Right atrium auricular region (tissue), 2 donors: ENCODE results near the gene GPR31. TPM values are rescaled to one million over a fixed set of nuclear protein-coding genes. Genes with fewer than 3 reads are reported as not detected.
"Not testable (repeated sequence)": the region's sequence is repeated elsewhere in the genome, so short reads cannot be mapped to it uniquely, and the experiment has no call there.

ENCODE experiments used
- DNase-seq: peaks from one replicate; pipeline ENCODE4 v3.0.0-alpha.2; 2019; ENCODE audit warnings: low spot score
- H3K27ac ChIP-seq, 2 donors: fragments of 200-600 bp; sonication (generic); 1 replicate in 1 of 2; 2 replicates in 1 of 2; pipeline ENCODE4 v1.5.1; 2016 to 2019
- H3K27me3 ChIP-seq, 2 donors: fragments of 200-600 bp; sonication (generic); one replicate each; pipeline versions ENCODE4 v1.5.1 to v1.6.0; 2017 to 2019
- H3K36me3 ChIP-seq: fragments of 200-600 bp; sonication (generic); one replicate; pipeline ENCODE4 v1.5.1; 2016
- H3K4me1 ChIP-seq, 2 donors: fragments of 200-600 bp; sonication (generic); one replicate each; pipeline versions ENCODE4 v1.5.1 to v1.6.0; 2017 to 2019
- H3K4me3 ChIP-seq, 2 donors: fragments of 200-600 bp; sonication (generic); 1 replicate in 1 of 2; 2 replicates in 1 of 2; pipeline ENCODE4 v1.5.1; 2017 to 2019; ENCODE audit warnings: mild to moderate bottlenecking in 1 of 2, moderate library complexity in 1 of 2
- H3K9me3 ChIP-seq, 2 donors: fragments of 200-600 bp; sonication (generic); one replicate each; pipeline ENCODE4 v1.5.1; 2019
- total RNA-seq, 2 donors: library from RNA; depleted of rRNA; stranded (reverse); fragments of >200 nt; gene quantifications; one replicate each; pipeline ENCODE4 v1.1.0, GENCODE V29; 2016
- TF ChIP-seq, protein P1 (sequence below), 2 donors: fragments of 200-600 bp; sonication (generic); IDR thresholded peaks; one replicate each; pipeline ENCODE4 v1.5.1; 2019; ENCODE audit warnings: antibody characterized with exemption in 2 of 2

GPR31 gene, protein sequence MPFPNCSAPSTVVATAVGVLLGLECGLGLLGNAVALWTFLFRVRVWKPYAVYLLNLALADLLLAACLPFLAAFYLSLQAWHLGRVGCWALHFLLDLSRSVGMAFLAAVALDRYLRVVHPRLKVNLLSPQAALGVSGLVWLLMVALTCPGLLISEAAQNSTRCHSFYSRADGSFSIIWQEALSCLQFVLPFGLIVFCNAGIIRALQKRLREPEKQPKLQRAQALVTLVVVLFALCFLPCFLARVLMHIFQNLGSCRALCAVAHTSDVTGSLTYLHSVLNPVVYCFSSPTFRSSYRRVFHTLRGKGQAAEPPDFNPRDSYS
- not detected for total RNA-seq

DNA sequence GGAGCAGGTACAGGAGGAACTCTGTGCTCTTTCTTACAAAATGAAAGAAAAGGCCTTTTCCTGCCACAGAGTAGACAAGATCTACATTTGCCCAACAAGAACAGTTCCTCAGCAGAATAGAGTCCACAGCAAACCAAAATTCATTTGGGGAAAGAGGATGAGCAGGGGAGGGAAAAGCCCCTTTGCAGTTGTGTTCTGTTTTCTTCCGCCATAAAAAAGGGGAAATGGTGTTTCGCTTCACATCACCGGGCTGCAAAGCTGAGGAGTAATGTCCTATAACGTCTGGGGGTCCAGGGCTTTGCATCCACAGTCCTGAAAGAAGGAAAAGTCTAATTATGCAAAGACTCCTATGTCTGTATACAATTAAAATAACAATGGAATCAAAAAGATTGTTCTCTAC lies at the start of gene GPR31:
Gene GPR31, minus strand, starts transcription at position 118 of the 400 bp plus-strand sequence. CDS start 149 bp downstream, outside the sequence.
- H3K9me3 ChIP-seq = no peaks in the 10 kb centered on the region
- no peak within 1 kb of the TSS for H3K4me3 ChIP-seq
- no peaks in the 10 kb centered on the region for H3K27me3 ChIP-seq
- H3K36me3 ChIP-seq = no peaks in the 10 kb centered on the region
- TF ChIP-seq, protein P1, sequence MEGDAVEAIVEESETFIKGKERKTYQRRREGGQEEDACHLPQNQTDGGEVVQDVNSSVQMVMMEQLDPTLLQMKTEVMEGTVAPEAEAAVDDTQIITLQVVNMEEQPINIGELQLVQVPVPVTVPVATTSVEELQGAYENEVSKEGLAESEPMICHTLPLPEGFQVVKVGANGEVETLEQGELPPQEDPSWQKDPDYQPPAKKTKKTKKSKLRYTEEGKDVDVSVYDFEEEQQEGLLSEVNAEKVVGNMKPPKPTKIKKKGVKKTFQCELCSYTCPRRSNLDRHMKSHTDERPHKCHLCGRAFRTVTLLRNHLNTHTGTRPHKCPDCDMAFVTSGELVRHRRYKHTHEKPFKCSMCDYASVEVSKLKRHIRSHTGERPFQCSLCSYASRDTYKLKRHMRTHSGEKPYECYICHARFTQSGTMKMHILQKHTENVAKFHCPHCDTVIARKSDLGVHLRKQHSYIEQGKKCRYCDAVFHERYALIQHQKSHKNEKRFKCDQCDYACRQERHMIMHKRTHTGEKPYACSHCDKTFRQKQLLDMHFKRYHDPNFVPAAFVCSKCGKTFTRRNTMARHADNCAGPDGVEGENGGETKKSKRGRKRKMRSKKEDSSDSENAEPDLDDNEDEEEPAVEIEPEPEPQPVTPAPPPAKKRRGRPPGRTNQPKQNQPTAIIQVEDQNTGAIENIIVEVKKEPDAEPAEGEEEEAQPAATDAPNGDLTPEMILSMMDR (IDR thresholded peaks at IDR 0.05) = no peak
- no peaks in the 10 kb centered on the region for H3K4me1 ChIP-seq
- no peak for DNase-seq
- no peak within 1 kb of the TSS for H3K27ac ChIP-seq

DNA sequence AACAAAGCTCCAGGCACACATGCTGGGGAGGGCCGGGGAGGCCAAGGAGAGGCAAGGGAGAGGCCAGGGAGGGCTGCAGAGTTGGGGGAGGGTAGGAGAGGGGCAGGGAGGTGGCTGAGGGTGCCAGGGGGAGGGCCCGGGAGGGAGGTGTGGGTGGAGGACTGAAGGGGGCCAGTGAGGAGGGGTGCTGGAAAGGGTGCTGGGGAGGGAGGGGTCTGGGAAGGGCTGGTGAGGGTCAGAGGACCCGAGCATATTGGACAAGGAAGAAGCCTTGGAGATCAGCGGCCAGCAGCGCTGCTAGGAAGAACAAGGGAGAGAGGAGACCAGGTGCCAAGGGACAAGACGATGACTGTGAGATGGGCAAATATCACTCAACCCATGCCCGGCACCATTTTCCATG lies 49.7 kb upstream of the GPR31 start:
- Histone ChIP-seq H3K9me3 (no peaks in the 10 kb centered on the region), H3K36me3 (no peaks in the 10 kb centered on the region), H3K27ac (no peak overlapping the region), H3K27me3 (no peaks in the 10 kb centered on the region), H3K4me1 (no peaks in the 10 kb centered on the region), H3K4me3 (no peak overlapping the region)
- DNase-seq = no peak
- TF ChIP-seq, protein P1 (IDR thresholded peaks at IDR 0.05) = no peak

DNA sequence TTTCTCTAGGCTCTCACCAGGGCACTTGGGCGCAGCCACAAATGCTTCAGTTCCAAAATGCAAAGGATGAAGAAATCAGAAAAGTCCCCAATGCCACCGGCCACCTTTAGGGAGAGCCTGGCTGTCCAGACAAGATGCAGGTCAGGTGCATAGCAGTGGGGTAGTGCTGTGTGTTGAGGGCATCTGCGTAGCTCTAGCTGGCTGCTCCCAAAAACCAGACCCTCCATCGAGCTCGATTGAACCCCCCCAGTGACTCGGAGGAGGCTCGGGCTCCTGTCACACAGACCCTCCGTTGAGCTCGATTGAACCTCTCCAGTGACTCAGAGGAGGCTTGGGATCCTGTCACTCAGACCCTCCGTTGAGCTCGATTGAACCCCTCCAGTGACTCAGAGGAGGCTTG lies 47.5 kb upstream of the GPR31 start:
- H3K9me3 ChIP-seq, DNase-seq, H3K36me3 ChIP-seq, H3K27me3 ChIP-seq, H3K4me3 ChIP-seq, H3K4me1 ChIP-seq, H3K27ac ChIP-seq: not testable (repeated sequence)

DNA sequence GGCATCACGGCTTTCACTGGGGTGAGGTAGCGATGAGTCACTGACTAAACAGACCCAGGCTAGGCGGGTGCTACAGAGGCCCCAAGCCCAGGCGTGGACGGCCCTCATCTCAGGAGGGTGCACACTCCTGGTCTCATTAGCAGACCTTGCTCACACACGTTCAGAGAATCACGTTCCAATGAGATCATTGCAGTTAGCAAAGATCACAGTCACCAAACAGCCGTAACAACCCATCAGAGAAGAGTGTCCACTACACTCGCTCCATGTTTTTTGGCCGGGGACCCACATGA lies 46.2 kb upstream of the GPR31 start:
- H3K27ac ChIP-seq, H3K4me1 ChIP-seq, H3K4me3 ChIP-seq, H3K27me3 ChIP-seq, DNase-seq, H3K36me3 ChIP-seq, H3K9me3 ChIP-seq: not testable (repeated sequence)

DNA sequence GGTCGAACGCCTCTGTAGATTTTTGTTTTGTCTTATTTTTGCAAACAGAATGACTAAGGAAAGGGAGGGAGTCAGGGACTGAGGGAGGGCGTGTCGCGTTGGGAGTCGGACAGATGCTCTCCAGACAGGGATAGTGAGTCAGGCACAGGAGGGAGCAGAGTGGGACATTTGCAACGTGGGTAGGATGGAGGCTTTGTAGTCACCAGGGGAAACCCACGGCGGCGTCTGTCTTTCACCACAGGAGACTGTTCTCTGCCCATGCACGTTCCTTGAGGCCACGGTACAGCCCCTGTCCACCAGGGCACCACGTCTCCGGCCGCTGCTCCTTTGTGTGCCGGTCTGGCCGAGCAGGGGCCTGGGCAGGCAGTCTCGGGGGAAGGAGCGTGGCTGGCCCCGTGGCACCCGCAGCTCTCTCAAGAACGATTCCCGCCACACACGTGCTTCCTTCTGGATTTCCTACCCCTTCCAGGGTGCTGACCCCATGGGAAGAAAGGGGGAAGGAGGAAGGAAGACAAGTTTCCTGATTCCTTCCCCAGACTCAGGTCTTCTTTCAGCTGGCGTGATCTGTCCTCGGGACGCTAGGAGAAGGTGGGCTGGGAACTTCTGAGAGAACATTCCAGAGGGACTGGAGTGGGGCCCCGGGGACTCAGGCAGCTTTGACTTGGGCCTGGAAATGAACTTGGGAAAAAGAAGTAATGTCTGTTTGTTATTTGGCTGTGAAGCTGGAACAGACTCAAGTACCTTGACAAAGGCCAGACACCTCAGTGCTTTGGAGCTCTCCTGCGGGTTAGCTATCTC lies 45.7 kb upstream of the GPR31 start:
- not testable (repeated sequence) for H3K27me3 ChIP-seq, H3K27ac ChIP-seq, H3K36me3 ChIP-seq, H3K4me3 ChIP-seq, H3K4me1 ChIP-seq, DNase-seq, H3K9me3 ChIP-seq

DNA sequence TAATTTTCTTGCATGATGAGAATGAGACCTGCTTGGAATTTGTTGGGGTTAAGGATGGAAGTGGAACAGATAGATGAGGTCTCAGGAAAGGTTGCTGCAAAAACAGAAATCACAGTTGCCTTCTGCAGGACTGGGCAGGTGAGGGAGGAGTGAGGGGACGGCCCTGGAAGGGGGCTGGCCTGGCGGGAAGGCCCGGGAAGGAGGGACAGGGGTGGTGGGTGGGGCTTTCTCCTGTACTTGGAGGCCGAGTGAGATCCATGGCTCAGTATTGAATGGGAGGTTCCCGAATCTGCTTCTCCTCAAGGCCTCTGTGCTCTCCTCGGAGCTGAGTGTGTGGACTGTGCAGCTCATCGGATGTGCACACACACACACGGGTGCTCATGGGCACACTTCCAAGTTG lies 44.8 kb upstream of the GPR31 start:
- not testable (repeated sequence) for H3K36me3 ChIP-seq, H3K4me1 ChIP-seq, H3K9me3 ChIP-seq, H3K27me3 ChIP-seq, H3K4me3 ChIP-seq, DNase-seq, H3K27ac ChIP-seq

DNA sequence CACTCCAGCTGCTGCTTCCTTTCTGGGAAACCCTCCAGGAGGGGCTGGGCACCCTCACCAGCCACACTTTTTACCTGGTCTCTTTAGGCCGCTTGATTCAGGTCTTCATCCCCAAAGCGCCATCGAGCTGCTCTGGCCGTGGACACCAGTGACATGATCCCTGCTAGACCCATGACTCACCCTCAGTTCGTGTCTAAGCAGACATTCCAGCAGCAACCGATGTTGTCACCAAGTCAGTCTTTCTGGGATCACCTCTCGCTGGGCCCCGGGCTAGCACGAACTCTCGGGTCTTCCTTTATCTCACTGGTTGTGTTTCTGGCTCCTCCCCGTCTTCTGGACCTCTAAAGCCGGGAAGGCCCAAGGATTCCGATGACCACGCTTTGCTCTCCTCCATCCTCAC lies 43.0 kb upstream of the GPR31 start:
- H3K9me3 ChIP-seq = peaks cover 0 to 6% of the 10 kb centered on the region in 2 donors

DNA sequence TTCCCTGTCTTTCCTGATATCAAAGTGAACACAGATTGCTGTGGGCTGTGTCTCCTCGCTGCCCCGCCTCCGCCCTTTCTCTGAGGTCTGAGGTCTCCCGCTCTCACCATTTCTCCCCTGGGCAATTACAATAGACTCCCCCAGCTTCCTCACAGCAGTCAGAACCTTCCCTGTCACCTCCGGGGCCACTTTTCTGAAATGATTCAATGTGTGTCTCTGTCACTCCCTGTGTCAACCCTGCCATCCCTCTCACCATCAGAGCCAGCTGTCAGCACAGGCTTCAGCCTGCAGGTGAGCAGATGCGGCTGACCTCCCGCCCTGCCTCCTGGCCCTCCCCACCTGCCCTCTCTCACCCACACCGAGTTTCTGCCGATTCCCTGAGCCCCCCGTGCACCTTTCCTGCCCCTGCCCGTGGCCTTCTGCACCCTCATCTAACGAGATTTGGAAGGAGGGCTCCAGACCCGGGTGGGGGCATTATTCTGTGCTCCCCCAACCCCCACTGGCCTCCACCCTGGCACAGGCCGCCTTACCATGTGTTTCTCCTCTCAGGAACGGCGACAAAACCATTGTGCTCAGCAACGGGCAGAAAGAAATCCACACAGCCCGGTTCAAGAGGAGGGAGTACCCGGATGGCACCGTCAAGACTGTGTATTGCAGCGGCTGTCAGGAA lies 38.3 kb upstream of the GPR31 start:
- not testable (repeated sequence) for H3K27me3 ChIP-seq, H3K36me3 ChIP-seq, H3K27ac ChIP-seq, DNase-seq, H3K4me3 ChIP-seq, H3K4me1 ChIP-seq
- peaks cover 0 to 11% of the 10 kb centered on the region in 2 donors for H3K9me3 ChIP-seq

More for the DNA sequence above, 43.0 kb upstream of the GPR31 start:
- no peaks in the 10 kb centered on the region for H3K4me1 ChIP-seq
- H3K27me3 ChIP-seq = no peaks in the 10 kb centered on the region
- TF ChIP-seq, protein P1 (IDR thresholded peaks at IDR 0.05) = no peak
- DNase-seq = no peak
- H3K36me3 ChIP-seq = no peaks in the 10 kb centered on the region
- no peak overlapping the region for H3K4me3 ChIP-seq
- H3K27ac ChIP-seq = no peak overlapping the region

DNA sequence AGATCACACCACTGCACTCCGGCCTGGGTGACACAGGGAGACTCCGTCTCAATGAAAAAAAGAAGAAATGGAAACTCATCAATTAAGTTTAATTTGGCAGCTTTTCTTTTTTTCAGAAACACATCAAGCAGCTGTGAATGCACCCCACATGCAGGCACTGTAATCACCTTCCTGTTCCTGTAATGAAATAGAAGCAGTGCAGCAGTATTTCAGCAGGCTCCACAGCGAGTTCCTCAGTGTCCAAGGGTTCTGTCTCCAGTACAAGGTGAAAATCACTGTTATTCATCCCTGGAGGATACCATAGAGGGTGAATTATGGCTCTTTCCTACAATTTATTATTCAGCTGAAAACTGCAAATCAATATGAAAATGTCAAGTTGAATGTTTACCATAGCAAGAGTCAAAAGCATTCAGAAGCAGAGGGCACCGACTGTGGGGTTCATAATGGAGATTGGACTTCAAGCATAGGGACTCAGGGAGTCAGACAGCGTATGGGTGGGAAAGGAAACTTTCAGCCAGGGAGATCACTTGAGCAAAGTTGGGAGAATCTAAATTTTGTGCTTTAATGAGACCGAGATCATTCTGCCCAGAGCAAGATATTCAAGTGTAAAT lies 35.8 kb upstream of the GPR31 start:
- H3K27ac ChIP-seq, H3K36me3 ChIP-seq, H3K4me1 ChIP-seq, H3K4me3 ChIP-seq, DNase-seq, H3K27me3 ChIP-seq: not testable (repeated sequence)
- H3K9me3 ChIP-seq = peaks cover 0 to 16% of the 10 kb centered on the region in 2 donors

DNA sequence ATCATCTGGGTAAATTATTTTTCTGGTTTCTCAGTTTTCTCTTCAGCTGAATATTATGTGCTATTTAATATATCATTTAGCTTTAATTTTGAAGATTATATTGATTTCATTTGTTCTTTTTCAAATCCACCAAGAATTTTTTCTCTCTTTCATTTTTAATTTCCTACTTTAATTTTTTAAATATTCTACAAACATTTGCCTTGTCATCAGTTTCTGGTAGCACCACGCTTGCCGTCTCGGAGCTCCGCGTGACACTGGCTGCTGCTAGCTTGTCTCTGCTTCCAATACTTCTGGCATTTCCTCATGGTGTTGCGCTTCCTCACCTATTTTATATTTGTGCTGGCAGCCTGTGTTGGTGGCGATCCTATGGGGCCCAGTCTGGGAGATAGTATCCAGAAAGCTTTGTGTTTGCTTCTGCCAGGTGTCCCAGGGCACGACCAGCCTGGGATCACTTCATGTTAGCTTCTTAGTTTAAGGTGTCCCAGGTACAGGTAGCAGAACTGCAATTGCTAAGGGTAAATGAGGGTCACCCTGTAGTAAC lies 33.3 kb upstream of the GPR31 start:
- H3K4me3 ChIP-seq, H3K4me1 ChIP-seq, H3K27me3 ChIP-seq, H3K36me3 ChIP-seq, DNase-seq, H3K27ac ChIP-seq: not testable (repeated sequence)
- peaks cover 0 to 10% of the 10 kb centered on the region in 2 donors for H3K9me3 ChIP-seq

DNA sequence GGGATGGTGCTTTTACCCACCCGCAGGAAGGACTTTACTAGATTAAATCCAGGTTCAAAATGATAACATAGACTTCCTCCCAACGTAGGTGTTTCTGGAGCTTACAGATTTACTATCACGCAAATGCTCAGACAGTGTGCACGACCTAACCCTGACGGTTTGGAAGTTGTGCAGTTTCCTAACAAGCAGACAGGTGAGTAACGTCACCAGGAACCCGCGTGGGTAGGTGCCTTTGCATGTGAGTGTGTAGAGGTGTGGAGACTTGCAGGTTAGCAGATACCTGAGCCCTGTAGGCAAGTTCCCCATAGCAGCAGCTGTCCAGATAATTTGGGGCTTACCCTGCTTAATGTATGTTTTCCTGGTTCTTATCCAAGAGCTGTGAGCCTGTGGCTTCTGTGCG lies 29.5 kb upstream of the GPR31 start:
- H3K9me3 ChIP-seq = peaks cover 0 to 10% of the 10 kb centered on the region in 2 donors
- H3K36me3 ChIP-seq, H3K4me3 ChIP-seq, H3K27me3 ChIP-seq, DNase-seq, H3K27ac ChIP-seq, H3K4me1 ChIP-seq: not testable (repeated sequence)
